PC-9 (cell line): ENCODE data around the gene SRGAP3. TPM values are rescaled to one million over a fixed set of nuclear protein-coding genes. Genes with fewer than 3 reads are reported as not detected.

Experiments
- BruUV-seq: library from RNA; stranded (reverse); fragments of 400-500 nt; replicated peaks from 2 replicates; lab custom pipeline; 2021; lab: Mats Ljungman, UMichigan
- CTCF ChIA-PET: fragments of 300-600 bp; sonication (Branson Sonifier 250); formaldehyde crosslinking; loops from one replicate; lab custom pipeline; 2022; ENCODE audit warnings: antibody characterized with exemption; lab: Charles Lee
- POLR2A ChIA-PET: fragments of 300-600 bp; sonication (Branson Sonifier 250); formaldehyde crosslinking; loops from one replicate; lab custom pipeline; 2022; ENCODE audit warnings: antibody characterized with exemption; ENCODE audit not compliant: unreplicated experiment; lab: Charles Lee
- DNase-seq, 2 experiments: peaks; one replicate each; pipeline versions ENCODE4 v3.0.0 to v3.0.0-alpha.2; 2015 to 2022; ENCODE audit warnings: mixed read lengths in 1 of 2
- H2AFZ ChIP-seq: fragments of 200-600 bp; sonication (generic); 2 replicates; pipeline ENCODE4 v1.8.1; 2017; ENCODE audit warnings: antibody characterized with exemption
- H3F3A ChIP-seq: fragments of 200-600 bp; sonication (generic); 2 replicates; pipeline ENCODE4 v1.8.1; 2017; ENCODE audit warnings: antibody characterized with exemption, mild to moderate bottlenecking, low read depth; ENCODE audit not compliant: insufficient read depth
- H3K27ac ChIP-seq: fragments of 200-600 bp; sonication (generic); 2 replicates; pipeline ENCODE4 v1.6.1; 2016; ENCODE audit warnings: mixed run types
- H3K27me3 ChIP-seq: fragments of 200-600 bp; sonication (generic); 2 replicates; pipeline ENCODE4 v1.6.1; 2016; ENCODE audit warnings: low read depth, mixed run types; ENCODE audit not compliant: insufficient read depth
- H3K36me3 ChIP-seq: fragments of 200-600 bp; sonication (generic); 2 replicates; pipeline ENCODE4 v1.6.1; 2016; ENCODE audit warnings: low read depth, mixed run types
- H3K4me1 ChIP-seq: fragments of 200-600 bp; sonication (generic); replicated peaks from 2 replicates; pipeline ENCODE4 v1.6.1; 2016; ENCODE audit warnings: mixed run types; ENCODE audit not compliant: insufficient read depth
- H3K4me2 ChIP-seq: fragments of 200-600 bp; sonication (generic); 2 replicates; pipeline ENCODE4 v1.6.1; 2017; ENCODE audit warnings: mixed run types
- H3K4me3 ChIP-seq: fragments of 200-600 bp; sonication (generic); 2 replicates; pipeline ENCODE4 v1.6.1; 2016; ENCODE audit warnings: mixed run types
- H3K79me2 ChIP-seq: fragments of 200-600 bp; sonication (generic); 2 replicates; pipeline ENCODE4 v1.6.1; 2017; ENCODE audit warnings: low read depth, mixed run types
- H3K9me2 ChIP-seq: fragments of 200-600 bp; sonication (generic); 2 replicates; pipeline ENCODE4 v1.8.1; 2017; ENCODE audit warnings: mild to moderate bottlenecking; ENCODE audit not compliant: insufficient read depth
- H3K9me3 ChIP-seq: fragments of 200-600 bp; sonication (generic); 2 replicates; pipeline ENCODE4 v1.8.1; 2016; ENCODE audit warnings: low read depth; ENCODE audit not compliant: insufficient read depth
- H4K20me1 ChIP-seq: fragments of 200-600 bp; sonication (generic); 2 replicates; pipeline ENCODE4 v1.8.1; 2017; ENCODE audit not compliant: insufficient read depth
- CTCF ChIP-seq: fragments of 200-600 bp; sonication (generic); conservative IDR thresholded peaks from 2 replicates; pipeline ENCODE4 v1.6.1; 2017; ENCODE audit warnings: mixed run types, antibody characterized with exemption, mild to moderate bottlenecking, moderate library complexity
- EZH2 ChIP-seq: fragments of 200-600 bp; sonication (generic); IDR thresholded peaks from 2 replicates; pipeline ENCODE4 v1.8.0; 2017; ENCODE audit warnings: antibody characterized with exemption, low read depth
- intact Hi-C: fragments of 100-400 bp; cut with micrococcal nuclease; formaldehyde crosslinking; loops from one replicate; pipeline ENCODE4 v1.10.0; 2022; ENCODE audit not compliant: unreplicated experiment
- total RNA-seq: library from RNA; stranded (reverse); gene quantifications from 2 replicates; pipeline ENCODE4 v1.2.3, GENCODE V29; 2021

Gene SRGAP3
- total RNA-seq, 1 experiment from 2014 or later = 17.5 TPM

- Histone ChIP-seq H2AFZ (no peak overlapping the region), H3K27ac (no peak overlapping the region), H3F3A (no peaks in the 10 kb centered on the region), H3K9me3 (no peaks in the 10 kb centered on the region), H4K20me1 (no peaks in the 10 kb centered on the region), H3K4me2 (no peak overlapping the region), H3K36me3 (no peaks in the 10 kb centered on the region), H3K79me2 (no peaks in the 10 kb centered on the region), H3K4me1 (peaks cover 5% of the 10 kb centered on the region), H3K9me2 (no peaks in the 10 kb centered on the region), H3K4me3 (no peak overlapping the region), H3K27me3 (no peaks in the 10 kb centered on the region)
- no TSS peak for BruUV-seq
- DNase-seq = no peak
- TF ChIP-seq CTCF (no peak), EZH2 (no peak)
- POLR2A ChIA-PET = no interaction called here
- CTCF ChIA-PET = interaction anchor here (1.1 kb wide), 1 partner anchor 159 kb away, joined by 3 read pairs; no protein-coding TSS in a partner anchor
- intact Hi-C loops = no loop called here
Measured at GRCh38 chr3:9143184-9143583, 106.3 kb downstream of the SRGAP3 start.

GRCh38 chr3:9142362-9142761, 107.1 kb downstream of the SRGAP3 start:
- H3F3A ChIP-seq = no peaks in the 10 kb centered on the region
- no peak overlapping the region for H3K27ac ChIP-seq
- H3K9me2 ChIP-seq = no peaks in the 10 kb centered on the region
- H3K9me3 ChIP-seq = no peaks in the 10 kb centered on the region
- DNase-seq = peak; percentile 17 to 72
- H3K4me1 ChIP-seq = peaks cover 5% of the 10 kb centered on the region
- no peaks in the 10 kb centered on the region for H4K20me1 ChIP-seq
- no TSS peak for BruUV-seq
- H3K36me3 ChIP-seq = no peaks in the 10 kb centered on the region
- H2AFZ ChIP-seq = no peak overlapping the region
- H3K4me3 ChIP-seq = no peak overlapping the region
- CTCF ChIA-PET = interaction anchor here (1.1 kb wide), 1 partner anchor 160 kb away, joined by 3 read pairs; no protein-coding TSS in a partner anchor
- H3K4me2 ChIP-seq = 0 out of 2 replicates have a peak overlapping the region, but pooled peaks have one; percentile 12
- POLR2A ChIA-PET = interaction anchor here (0.8 kb wide), 1 partner anchor 13 kb away, joined by 6 read pairs; no protein-coding TSS in a partner anchor
- TF ChIP-seq EZH2 (no peak), CTCF (no peak)
- H3K27me3 ChIP-seq = no peaks in the 10 kb centered on the region
- H3K79me2 ChIP-seq = no peaks in the 10 kb centered on the region
- intact Hi-C loops = no loop called here

GRCh38 chr3:9141928-9142289, 107.5 kb downstream of the SRGAP3 start:
- CTCF ChIA-PET = interaction anchor here (0.6 to 1.1 kb wide), 2 partner anchors 84 to 160 kb away, joined by 3 read pairs; no protein-coding TSS in a partner anchor
- DNase-seq = peak; percentile 20 to 59

More at GRCh38 chr3:9141928-9142289, 107.5 kb downstream of the SRGAP3 start:
- no peak overlapping the region for H3K4me3 ChIP-seq
- POLR2A ChIA-PET = no interaction called here
- no peaks in the 10 kb centered on the region for H3K79me2 ChIP-seq
- H2AFZ ChIP-seq = no peak overlapping the region
- H3K27ac ChIP-seq = no peak overlapping the region
- intact Hi-C loops = no loop called here
- H3K9me3 ChIP-seq = no peaks in the 10 kb centered on the region
- H3K9me2 ChIP-seq = no peaks in the 10 kb centered on the region
- H4K20me1 ChIP-seq = no peaks in the 10 kb centered on the region
- no peaks in the 10 kb centered on the region for H3K27me3 ChIP-seq
- no peaks in the 10 kb centered on the region for H3K36me3 ChIP-seq
- no peak for TF ChIP-seq EZH2
- TF ChIP-seq CTCF = no peak
- 0 out of 2 replicates have a peak overlapping the region, but pooled peaks have one; percentile 12 for H3K4me2 ChIP-seq
- peaks cover 5% of the 10 kb centered on the region for H3K4me1 ChIP-seq
- BruUV-seq = no TSS peak
- no peaks in the 10 kb centered on the region for H3F3A ChIP-seq
